A673 (cell line): ENCODE measurements around the gene STOML2. TPM values are rescaled to one million over a fixed set of nuclear protein-coding genes. Genes with fewer than 3 reads are reported as not detected.

Source experiments
- BruUV-seq: library from RNA; stranded (reverse); fragments of 400-500 nt; replicated peaks from 2 replicates; lab custom pipeline; 2021; lab: Mats Ljungman, UMichigan
- CTCF ChIA-PET: fragments of 300-600 bp; sonication (Branson Sonifier 250); formaldehyde crosslinking; loops from one replicate; lab custom pipeline; 2022; ENCODE audit warnings: antibody characterized with exemption; lab: Charles Lee
- POLR2A ChIA-PET: fragments of 300-600 bp; sonication (Branson Sonifier 250); formaldehyde crosslinking; loops from one replicate; lab custom pipeline; 2022; ENCODE audit warnings: antibody characterized with exemption; ENCODE audit not compliant: low non-redundant PET; lab: Charles Lee
- DNase-seq: peaks from one replicate; pipeline ENCODE4 v3.0.0-alpha.2; 2015; ENCODE audit warnings: low spot score
- H3K27ac ChIP-seq: fragments of 200-600 bp; sonication (generic); 2 replicates; pipeline ENCODE4 v1.5.1; 2016; ENCODE audit warnings: mixed run types, low read depth, mild to moderate bottlenecking, mixed read lengths, antibody characterized with exemption, low read length; ENCODE audit not compliant: poor library complexity, severe bottlenecking
- H3K27me3 ChIP-seq: fragments of 200-600 bp; sonication (generic); replicated peaks from 2 replicates; pipeline ENCODE4 v1.6.1; 2017; ENCODE audit warnings: mixed run types, low read depth, mild to moderate bottlenecking, mixed read lengths, antibody characterized with exemption, low read length; ENCODE audit not compliant: insufficient read depth, poor library complexity
- H3K36me3 ChIP-seq: fragments of 200-600 bp; sonication (generic); 2 replicates; pipeline ENCODE4 v1.6.1; 2016; ENCODE audit warnings: mixed run types, mild to moderate bottlenecking, mixed read lengths, antibody characterized with exemption, low read length; ENCODE audit not compliant: insufficient read depth, poor library complexity, severe bottlenecking
- H3K4me1 ChIP-seq: fragments of 200-600 bp; sonication (generic); 2 replicates; pipeline ENCODE4 v1.6.1; 2017; ENCODE audit warnings: mixed run types, mild to moderate bottlenecking, mixed read lengths, antibody characterized with exemption, low read length; ENCODE audit not compliant: insufficient read depth, poor library complexity, severe bottlenecking
- H3K4me3 ChIP-seq: fragments of 200-600 bp; sonication (generic); 2 replicates; pipeline ENCODE4 v1.5.1; 2016; ENCODE audit warnings: low read depth, mixed run types, mild to moderate bottlenecking, mixed read lengths, low read length; ENCODE audit not compliant: poor library complexity, severe bottlenecking
- H3K9me3 ChIP-seq: fragments of 200-600 bp; sonication (generic); 2 replicates; pipeline ENCODE4 v1.6.1; 2016; ENCODE audit warnings: mixed run types, low read depth, mild to moderate bottlenecking, mixed read lengths, antibody characterized with exemption, low read length; ENCODE audit not compliant: poor library complexity, severe bottlenecking
- EZH2 ChIP-seq: fragments of 200-600 bp; sonication (generic); IDR thresholded peaks from 2 replicates; pipeline ENCODE4 v1.6.1; 2017; ENCODE audit warnings: borderline replicate concordance, low read depth, mild to moderate bottlenecking, mixed read lengths, antibody characterized with exemption, low read length; ENCODE audit not compliant: poor library complexity, severe bottlenecking
- intact Hi-C: fragments of 100-400 bp; cut with micrococcal nuclease; formaldehyde crosslinking; loops from one replicate; pipeline ENCODE4 v1.10.0; 2022; ENCODE audit not compliant: unreplicated experiment
- total RNA-seq: library from RNA; stranded (reverse); gene quantifications from 2 replicates; pipeline ENCODE4 v1.2.3, GENCODE V29; 2021
- TF ChIP-seq, protein P1 (sequence below): fragments of 300-800, 200-600 bp; sonication (generic); conservative IDR thresholded peaks from 2 replicates; pipeline ENCODE4 v1.5.1; 2017; ENCODE audit warnings: low read depth, mild to moderate bottlenecking, antibody characterized with exemption, low read length, moderate library complexity, mixed read lengths

The STOML2 gene
- total RNA-seq, 1 experiment from 2014 or later = 200 TPM

DNA sequence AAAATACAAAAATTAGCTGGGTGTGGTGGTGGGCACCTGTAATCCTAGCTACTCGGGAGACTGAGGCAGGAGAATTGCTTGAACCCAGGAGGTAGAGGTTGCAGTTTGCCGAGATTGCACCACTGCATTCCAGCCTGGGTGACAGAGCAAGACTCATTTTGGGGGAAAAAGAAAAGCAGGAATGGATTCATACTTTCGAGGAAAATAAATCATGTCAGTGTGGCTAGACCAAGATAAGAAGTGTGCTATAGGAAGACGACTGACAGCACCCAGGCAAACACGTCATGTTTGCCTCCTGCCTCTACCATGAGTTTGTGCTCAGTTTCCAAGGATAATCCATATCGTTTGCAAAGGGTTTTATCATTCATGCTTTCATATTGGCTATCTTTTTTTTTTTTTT lies 32.0 kb upstream of the STOML2 start:
- POLR2A ChIA-PET = no interaction called here
- H3K9me3 ChIP-seq = peaks cover 6% of the 10 kb centered on the region
- H3K27ac ChIP-seq = no peak overlapping the region
- BruUV-seq = no TSS peak
- no peak overlapping the region for H3K4me3 ChIP-seq
- no peaks in the 10 kb centered on the region for H3K4me1 ChIP-seq
- intact Hi-C loops = no loop called here
- H3K27me3 ChIP-seq = no peaks in the 10 kb centered on the region
- no peak for TF ChIP-seq EZH2
- H3K36me3 ChIP-seq = no peaks in the 10 kb centered on the region
- DNase-seq = no peak
- CTCF ChIA-PET = no interaction called here

DNA sequence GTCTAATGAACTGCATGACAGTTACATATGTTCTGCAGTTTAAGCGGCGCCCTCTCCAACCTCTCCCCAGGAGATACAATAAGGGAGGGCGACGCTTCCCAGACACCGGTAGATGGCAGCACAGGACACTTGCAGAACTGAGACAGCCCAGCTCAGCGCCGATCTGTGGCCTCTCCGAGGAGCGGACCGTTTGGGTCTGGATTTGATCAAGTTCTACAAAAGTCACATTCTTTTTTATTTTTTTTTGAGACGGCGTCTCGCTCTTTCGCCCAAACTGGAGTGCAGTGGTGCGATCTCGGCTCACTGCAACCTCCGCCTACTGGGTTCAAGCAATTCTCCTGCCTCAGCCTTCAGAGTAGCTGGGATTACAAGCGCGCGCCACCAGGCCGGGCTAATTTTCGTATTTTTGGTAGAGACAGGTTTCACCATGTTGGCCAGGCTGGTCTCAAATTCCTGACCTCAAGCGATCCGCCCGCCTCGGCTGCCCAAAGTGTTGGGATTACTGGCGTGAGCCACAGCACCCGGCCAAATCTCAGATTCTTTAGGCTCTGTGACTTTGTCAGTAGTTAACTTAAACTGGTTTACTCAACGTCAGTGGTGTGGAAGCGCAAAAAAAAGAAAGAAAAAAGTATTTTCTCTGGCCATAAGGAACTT lies 14.1 kb upstream of the STOML2 start:
- TF ChIP-seq EZH2 = no peak
- TF ChIP-seq, protein P1, sequence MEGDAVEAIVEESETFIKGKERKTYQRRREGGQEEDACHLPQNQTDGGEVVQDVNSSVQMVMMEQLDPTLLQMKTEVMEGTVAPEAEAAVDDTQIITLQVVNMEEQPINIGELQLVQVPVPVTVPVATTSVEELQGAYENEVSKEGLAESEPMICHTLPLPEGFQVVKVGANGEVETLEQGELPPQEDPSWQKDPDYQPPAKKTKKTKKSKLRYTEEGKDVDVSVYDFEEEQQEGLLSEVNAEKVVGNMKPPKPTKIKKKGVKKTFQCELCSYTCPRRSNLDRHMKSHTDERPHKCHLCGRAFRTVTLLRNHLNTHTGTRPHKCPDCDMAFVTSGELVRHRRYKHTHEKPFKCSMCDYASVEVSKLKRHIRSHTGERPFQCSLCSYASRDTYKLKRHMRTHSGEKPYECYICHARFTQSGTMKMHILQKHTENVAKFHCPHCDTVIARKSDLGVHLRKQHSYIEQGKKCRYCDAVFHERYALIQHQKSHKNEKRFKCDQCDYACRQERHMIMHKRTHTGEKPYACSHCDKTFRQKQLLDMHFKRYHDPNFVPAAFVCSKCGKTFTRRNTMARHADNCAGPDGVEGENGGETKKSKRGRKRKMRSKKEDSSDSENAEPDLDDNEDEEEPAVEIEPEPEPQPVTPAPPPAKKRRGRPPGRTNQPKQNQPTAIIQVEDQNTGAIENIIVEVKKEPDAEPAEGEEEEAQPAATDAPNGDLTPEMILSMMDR = peak; percentile 91
- ChIA-PET POLR2A (no interaction called here), CTCF (interaction anchor here (0.6 to 1.3 kb wide), 4 partner anchors 142 to 437 kb away, joined by 3 to 17 read pairs (median 6); no protein-coding TSS in a partner anchor)
- H3K9me3 ChIP-seq = no peaks in the 10 kb centered on the region
- no TSS peak for BruUV-seq
- peak; percentile 95 for DNase-seq
- H3K4me1 ChIP-seq = peaks cover 23% of the 10 kb centered on the region
- H3K4me3 ChIP-seq = peak overlapping the region; percentile 53
- intact Hi-C loops = loop anchor here (1.0 to 10.0 kb wide), 7 partner anchors 142 to 540 kb away; partner anchors contain the start of genes CCDC107 and RMRP
- H3K27me3 ChIP-seq = no peaks in the 10 kb centered on the region
- no peaks in the 10 kb centered on the region for H3K36me3 ChIP-seq
- H3K27ac ChIP-seq = no peak overlapping the region

DNA sequence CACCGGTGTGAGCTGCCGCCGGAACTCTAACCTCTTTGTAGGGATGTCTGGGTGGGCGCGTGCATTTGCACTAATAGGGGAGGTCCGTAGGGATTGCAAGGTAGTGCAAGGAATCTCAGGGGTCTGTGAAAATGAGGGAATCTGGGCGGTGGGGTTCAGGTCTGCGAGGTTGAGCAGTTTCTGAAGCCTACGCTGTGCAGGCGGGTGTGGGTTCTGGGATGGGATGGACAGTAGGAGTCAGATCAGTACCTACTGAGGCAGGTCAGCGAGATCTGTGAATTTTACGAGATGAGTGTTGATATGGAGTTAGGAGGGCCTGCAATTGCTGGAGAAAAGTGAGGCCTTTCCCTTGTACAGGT lies 13.6 kb upstream of the STOML2 start:
- Histone ChIP-seq H3K36me3 (no peaks in the 10 kb centered on the region), H3K4me1 (peaks cover 27% of the 10 kb centered on the region), H3K4me3 (peak overlapping the region; percentile 53), H3K27ac (no peak overlapping the region), H3K27me3 (no peaks in the 10 kb centered on the region), H3K9me3 (no peaks in the 10 kb centered on the region)
- TF ChIP-seq, protein P1 = no peak
- TF ChIP-seq EZH2 = no peak
- CTCF ChIA-PET = interaction anchor here (0.6 to 1.3 kb wide), 5 partner anchors 21 to 437 kb away, joined by 3 to 17 read pairs (median 8); no protein-coding TSS in a partner anchor
- BruUV-seq = no TSS peak
- DNase-seq = no peak
- POLR2A ChIA-PET = interaction anchor here (1.0 kb wide), 1 partner anchor 13 kb away, joined by 3 read pairs; the partner anchor contains the start of gene STOML2
- intact Hi-C loops = loop anchor here (1.0 to 10.0 kb wide), 6 partner anchors 143 to 541 kb away; partner anchors contain the start of genes CCDC107 and RMRP
